Endothelial cell of umbilical vein (primary cell): Measurements from ENCODE around the gene ANKIB1. TPM values are rescaled to one million over a fixed set of nuclear protein-coding genes. Genes with fewer than 3 reads are reported as not detected.

ENCODE experiments used
- BruUV-seq: library from RNA; stranded (reverse); fragments of 400-500 nt; replicated peaks from 2 replicates; lab custom pipeline; 2021; lab: Mats Ljungman, UMichigan
- CTCF ChIA-PET: fragments of 300-600, 350-600 bp; sonication (Branson Sonifier 250); formaldehyde crosslinking; loops from one replicate; lab custom pipeline; 2021; ENCODE audit warnings: antibody characterized with exemption, inconsistent platforms; lab: Charles Lee
- POLR2A ChIA-PET: fragments of 300-600, 350-600 bp; sonication (Branson Sonifier 250); formaldehyde crosslinking; loops from one replicate; lab custom pipeline; 2021; ENCODE audit warnings: antibody characterized with exemption, inconsistent platforms; lab: Charles Lee
- DNase-seq: peaks from one replicate; pipeline ENCODE4 v3.0.0-alpha.2; 2011; ENCODE audit warnings: low read depth, low spot score
- FAIRE-seq: peaks from 2 replicates; lab custom pipeline; 2011; peaks lifted over from hg19 to GRCh38; lab: Jason Lieb, UNC
- H2AFZ ChIP-seq: 2 replicates; pipeline ENCODE4 v1.6.0; 2012; ENCODE audit warnings: low read depth, low read length, control low read depth, inconsistent platforms
- H3K27ac ChIP-seq: 2 replicates; pipeline ENCODE4 v1.5.1; 2011; ENCODE audit warnings: low read depth, mild to moderate bottlenecking, control low read depth, low read length, moderate library complexity; ENCODE audit not compliant: insufficient read depth
- H3K27me3 ChIP-seq, 2 experiments: 2 replicates each; pipeline versions ENCODE4 v1.6.0 to v1.6.1; 2011; ENCODE audit warnings: low read length in 2 of 2, mixed read lengths in 1 of 2; ENCODE audit not compliant: control insufficient read depth in 2 of 2, insufficient read depth in 2 of 2
- H3K36me3 ChIP-seq, 2 experiments: 2 replicates in 1 of 2; 3 replicates in 1 of 2; pipeline ENCODE4 v1.5.1; 2011; ENCODE audit warnings: low read length in 2 of 2, mild to moderate bottlenecking in 1 of 2, moderate library complexity in 1 of 2; ENCODE audit not compliant: control insufficient read depth in 2 of 2, insufficient read depth in 2 of 2; ENCODE audit errors: extremely low read depth in 1 of 2
- H3K4me1 ChIP-seq: 3 replicates; pipeline ENCODE4 v1.5.1; 2011; ENCODE audit warnings: mild to moderate bottlenecking, low read length; ENCODE audit not compliant: control insufficient read depth, insufficient read depth; ENCODE audit errors: extremely low read depth
- H3K4me2 ChIP-seq: 2 replicates; pipeline ENCODE4 v1.6.1; 2011; ENCODE audit warnings: low read length, control low read depth, mixed read lengths; ENCODE audit not compliant: insufficient read depth
- H3K4me3 ChIP-seq, 3 experiments: fragments of 200-600 bp in 1 of 3; sonication (generic), shearing (Covaris generic) in 1 of 3; replicated peaks in 1 of 3; 2 replicates each; pipeline ENCODE4 v1.5.1; 2011 to 2016; ENCODE audit warnings: control low read depth in 3 of 3, low read length in 3 of 3, mild to moderate bottlenecking in 2 of 3, inconsistent platforms in 1 of 3, low read depth in 1 of 3, moderate library complexity in 1 of 3; ENCODE audit not compliant: insufficient read depth in 1 of 3
- H3K79me2 ChIP-seq: 2 replicates; pipeline ENCODE4 v1.6.0; 2012; ENCODE audit warnings: low read length, inconsistent platforms; ENCODE audit not compliant: control insufficient read depth, insufficient read depth
- H3K9ac ChIP-seq: replicated peaks from 2 replicates; pipeline ENCODE3; 2011; ENCODE audit warnings: low read length, control low read depth; ENCODE audit not compliant: insufficient read depth; ENCODE audit errors: extremely low read depth
- H3K9me1 ChIP-seq: replicated peaks from 3 replicates; pipeline ENCODE4 v1.6.0; 2011; ENCODE audit warnings: mild to moderate bottlenecking, low read length; ENCODE audit not compliant: control insufficient read depth, insufficient read depth; ENCODE audit errors: extremely low read depth
- H3K9me3 ChIP-seq: replicated peaks from 2 replicates; pipeline ENCODE4 v1.5.1; 2012; ENCODE audit warnings: low read length, inconsistent platforms; ENCODE audit not compliant: control insufficient read depth, insufficient read depth
- H4K20me1 ChIP-seq: replicated peaks from 2 replicates; pipeline ENCODE3; 2011; ENCODE audit warnings: mild to moderate bottlenecking, low read length; ENCODE audit not compliant: control insufficient read depth, insufficient read depth; ENCODE audit errors: extremely low read depth
- EZH2 ChIP-seq: IDR thresholded peaks from 2 replicates; pipeline ENCODE4 v1.6.1; 2012; ENCODE audit warnings: borderline replicate concordance, low read depth, mild to moderate bottlenecking, moderate library complexity, low read length, inconsistent platforms; ENCODE audit not compliant: severe bottlenecking
- FOS ChIP-seq: IDR thresholded peaks from 2 replicates; pipeline ENCODE4 v1.6.1; 2011; ENCODE audit warnings: mild to moderate bottlenecking, low read length, moderate library complexity, borderline replicate concordance; ENCODE audit not compliant: insufficient read depth
- GATA2 ChIP-seq: IDR thresholded peaks from 2 replicates; pipeline ENCODE4 v1.7.0; 2011; ENCODE audit warnings: low read depth, mild to moderate bottlenecking, moderate library complexity, mixed read lengths, low read length; ENCODE audit not compliant: insufficient read length, insufficient read depth
- JUN ChIP-seq: IDR thresholded peaks from 2 replicates; pipeline ENCODE4 v1.6.1; 2011; ENCODE audit warnings: borderline replicate concordance, low read depth; ENCODE audit not compliant: insufficient read length, insufficient read depth
- MYC ChIP-seq: IDR thresholded peaks from one replicate; pipeline ENCODE4 v1.6.1; 2011; ENCODE audit warnings: mild to moderate bottlenecking, low read depth, low read length
- POLR2A ChIP-seq: IDR thresholded peaks from 2 replicates; pipeline ENCODE4 v1.6.1; 2012; ENCODE audit warnings: low read depth, mild to moderate bottlenecking, control low read depth, low read length
- POLR2AphosphoS5 ChIP-seq: IDR thresholded peaks from 2 replicates; pipeline ENCODE4 v1.6.1; 2012; ENCODE audit warnings: low read depth, mild to moderate bottlenecking, control low read depth, low read length, moderate library complexity; ENCODE audit not compliant: insufficient read depth
- dilution Hi-C: fragments of 300-500 bp; cut with MboI; formaldehyde crosslinking; loops from one replicate; pipeline ENCODE4 v1.15.0; 2019; ENCODE audit warnings: low sequenced_read_pairs; ENCODE audit not compliant: extremely low pct_ligation_motif_present
- intact Hi-C: fragments of 100-400 bp; cut with micrococcal nuclease; formaldehyde crosslinking; loops from one replicate; pipeline ENCODE4 v1.10.0; 2022
- polyA plus RNA-seq, 4 experiments: library from polyadenylated mRNA; depleted of rRNA in 3 of 4; stranded (reverse) in 3 of 4; unstranded in 1 of 4; fragments of >200 nt; gene quantifications; 2 replicates each; pipeline versions ENCODE4 v1.2.1 to v1.2.3, GENCODE V29; 2011 to 2012; ENCODE audit warnings: missing spikeins in 1 of 4
- total RNA-seq: library from RNA; stranded (reverse); gene quantifications from 2 replicates; pipeline ENCODE4 v1.2.3, GENCODE V29; 2021
- TF ChIP-seq, protein P1 (sequence below), 2 donors: IDR thresholded peaks; 1 replicate in 1 of 2; 2 replicates in 1 of 2; pipeline ENCODE4 v1.5.1; 2011; ENCODE audit warnings: low read length in 2 of 2, mild to moderate bottlenecking in 2 of 2, moderate library complexity in 2 of 2, control low read depth in 1 of 2, inconsistent platforms in 1 of 2, low read depth in 1 of 2; ENCODE audit not compliant: insufficient read depth in 1 of 2; ENCODE audit errors: extremely low read depth in 1 of 2
- TF ChIP-seq, protein P2 (sequence below): IDR thresholded peaks from 2 replicates; pipeline ENCODE4 v1.6.1; 2011; ENCODE audit not compliant: insufficient read depth, insufficient read length

ANKIB1 gene
- total and polyA plus RNA-seq, 2 donors (not counting 3 experiments of a cell fraction or from before 2014, with no cell fraction given), result 16.9 to 56.5 TPM

DNA sequence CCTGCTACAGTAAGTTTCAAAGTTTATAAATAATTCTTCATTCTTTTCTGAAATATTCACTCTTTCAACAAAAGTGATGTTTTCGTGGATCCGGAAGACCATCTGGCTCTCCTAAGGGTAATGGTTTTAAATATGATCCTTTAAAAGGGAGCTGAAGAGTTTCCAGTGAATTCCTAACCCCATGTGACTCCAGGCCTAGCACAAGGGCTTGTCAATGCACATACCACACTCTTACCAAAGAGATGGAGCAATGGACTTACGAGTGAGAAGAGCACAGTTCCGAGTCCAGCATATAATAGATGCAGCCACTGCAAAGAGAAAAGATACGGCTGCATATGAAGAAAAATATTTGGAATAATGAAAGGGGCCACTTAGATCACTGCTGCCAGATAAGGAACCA, 169.5 kb downstream of the ANKIB1 start:
- FAIRE-seq (no peak), DNase-seq (no peak)
- Histone ChIP-seq H3K79me2 (no peaks in the 10 kb centered on the region), H3K27me3 (peaks cover 7 to 10% of the 10 kb centered on the region in 2 experiments), H3K27ac (no peak overlapping the region), H3K9me1 (no peaks in the 10 kb centered on the region), H3K4me1 (no peaks in the 10 kb centered on the region), H4K20me1 (no peaks in the 10 kb centered on the region), H3K9ac (no peak overlapping the region), H3K9me3 (no peaks in the 10 kb centered on the region), H3K36me3 (no peaks in the 10 kb centered on the region), H3K4me3 (no peak overlapping the region), H2AFZ (no peak overlapping the region), H3K4me2 (no peak overlapping the region)
- BruUV-seq, result no TSS peak
- dilution Hi-C loops, result no loop called here
- CTCF ChIA-PET, result interaction anchor here (1.2 to 2.0 kb wide), 3 partner anchors 9 to 11 kb away, joined by 4 to 15 read pairs (median 5); no protein-coding TSS in a partner anchor
- TF ChIP-seq GATA2 (no peak), EZH2 (no peak), POLR2A (no peak), JUN (no peak), FOS (no peak), POLR2AphosphoS5 (no peak), MYC (no peak)
- TF ChIP-seq, protein P1, sequence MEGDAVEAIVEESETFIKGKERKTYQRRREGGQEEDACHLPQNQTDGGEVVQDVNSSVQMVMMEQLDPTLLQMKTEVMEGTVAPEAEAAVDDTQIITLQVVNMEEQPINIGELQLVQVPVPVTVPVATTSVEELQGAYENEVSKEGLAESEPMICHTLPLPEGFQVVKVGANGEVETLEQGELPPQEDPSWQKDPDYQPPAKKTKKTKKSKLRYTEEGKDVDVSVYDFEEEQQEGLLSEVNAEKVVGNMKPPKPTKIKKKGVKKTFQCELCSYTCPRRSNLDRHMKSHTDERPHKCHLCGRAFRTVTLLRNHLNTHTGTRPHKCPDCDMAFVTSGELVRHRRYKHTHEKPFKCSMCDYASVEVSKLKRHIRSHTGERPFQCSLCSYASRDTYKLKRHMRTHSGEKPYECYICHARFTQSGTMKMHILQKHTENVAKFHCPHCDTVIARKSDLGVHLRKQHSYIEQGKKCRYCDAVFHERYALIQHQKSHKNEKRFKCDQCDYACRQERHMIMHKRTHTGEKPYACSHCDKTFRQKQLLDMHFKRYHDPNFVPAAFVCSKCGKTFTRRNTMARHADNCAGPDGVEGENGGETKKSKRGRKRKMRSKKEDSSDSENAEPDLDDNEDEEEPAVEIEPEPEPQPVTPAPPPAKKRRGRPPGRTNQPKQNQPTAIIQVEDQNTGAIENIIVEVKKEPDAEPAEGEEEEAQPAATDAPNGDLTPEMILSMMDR (IDR thresholded peaks at IDR 0.05; ENCODE audit: extremely low read depth in 1 of 2, insufficient read depth in 1 of 2, low read depth in 1 of 2, low read length in 2 of 2), result no peak
- TF ChIP-seq, protein P2, sequence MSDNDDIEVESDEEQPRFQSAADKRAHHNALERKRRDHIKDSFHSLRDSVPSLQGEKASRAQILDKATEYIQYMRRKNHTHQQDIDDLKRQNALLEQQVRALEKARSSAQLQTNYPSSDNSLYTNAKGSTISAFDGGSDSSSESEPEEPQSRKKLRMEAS, result no peak
- POLR2A ChIA-PET, result no interaction called here
- intact Hi-C loops, result no loop called here
